EL (cell line): ENCODE results near the gene ERBB4.
"Not testable (repeated sequence)": the region's sequence is repeated elsewhere in the genome, so short reads cannot be mapped to it uniquely, and the experiment has no call there.

ENCODE experiments used
- DNase-seq: peaks from one replicate; pipeline ENCODE4 v3.0.0-alpha.2; 2016

Gene ERBB4

DNA sequence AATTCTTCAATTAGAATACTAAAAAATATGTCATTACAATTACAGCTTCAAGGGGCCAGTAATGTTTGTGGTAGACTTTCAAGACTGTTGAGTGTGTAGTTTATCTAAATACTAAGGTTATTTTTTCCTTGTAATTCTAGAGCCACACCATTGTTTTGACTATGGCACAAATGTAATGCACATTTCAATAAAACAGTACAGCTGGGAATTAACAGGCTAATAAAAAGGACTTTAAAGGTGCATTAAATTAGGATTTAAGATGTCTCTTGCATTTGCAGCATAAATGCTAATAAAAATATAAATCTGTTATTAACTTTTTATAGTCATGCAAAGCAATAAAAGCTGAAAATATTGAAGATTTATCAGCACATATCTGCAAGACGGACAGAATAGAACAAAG is 344.8 kb downstream of the ERBB4 start:
- no peak for DNase-seq

- DNase-seq = no peak
Measured at GRCh38 chr2:212193056-212193455, 345.5 kb downstream of the ERBB4 start.

DNA sequence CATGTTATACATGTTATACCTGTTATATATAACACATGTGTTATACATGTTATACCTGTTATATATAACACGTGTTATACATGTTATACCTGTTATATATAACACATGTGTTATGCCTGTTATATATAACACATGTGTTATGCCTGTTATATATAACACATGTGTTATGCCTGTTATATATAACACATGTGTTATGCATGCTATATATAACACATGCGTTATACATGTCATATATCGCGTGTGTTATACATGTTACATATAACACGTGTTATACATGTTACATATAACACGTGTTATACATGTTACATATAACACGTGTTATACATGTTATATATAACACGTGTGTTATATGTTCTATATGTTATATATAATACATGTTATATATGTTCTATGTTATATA is 347.2 kb downstream of the ERBB4 start:
- DNase-seq = not testable (repeated sequence)

DNA sequence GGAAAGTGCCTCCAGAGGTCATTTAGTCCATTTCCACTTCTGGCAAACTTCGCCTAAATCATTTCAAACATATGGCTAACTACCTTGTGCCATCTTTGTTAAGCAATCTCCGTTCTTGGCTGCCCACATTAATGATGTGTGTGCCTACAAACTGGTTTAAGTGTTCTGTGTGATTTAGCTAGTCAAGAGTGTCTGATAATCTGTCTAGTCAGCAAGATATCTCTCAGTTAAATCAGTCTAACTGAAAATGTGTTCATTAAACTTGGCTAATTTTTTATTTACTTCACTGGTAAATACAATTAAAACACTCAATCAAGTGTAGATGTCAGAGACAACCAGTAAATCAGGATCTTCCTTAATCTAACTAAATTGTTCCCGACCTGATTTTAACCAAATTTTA is 352.4 kb downstream of the ERBB4 start:
- DNase-seq = no peak

- DNase-seq = no peak
Measured at GRCh38 chr2:212181646-212182045, 357.0 kb downstream of the ERBB4 start.

GRCh38 chr2:212180408-212181083 is 358.1 kb downstream of the ERBB4 start:
- DNase-seq = no peak

DNA sequence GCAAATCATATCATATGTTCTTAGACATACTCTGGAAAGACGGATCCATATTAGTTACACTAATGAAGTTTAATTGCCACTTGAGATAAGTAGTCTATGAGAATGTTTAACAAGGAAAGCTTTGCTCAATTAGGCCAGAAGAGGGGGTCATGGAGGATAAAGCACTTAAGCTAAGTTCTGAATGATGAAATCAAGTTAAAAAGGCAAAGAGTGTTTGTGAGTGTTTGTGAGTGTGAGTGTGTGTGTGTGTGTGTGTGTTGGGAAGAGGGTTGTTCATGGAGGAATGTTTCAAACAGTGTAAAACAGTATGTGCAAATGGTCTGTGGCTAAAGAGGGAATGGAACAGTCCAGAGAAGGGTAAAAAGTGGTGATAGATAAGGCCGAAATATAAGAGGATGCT is 360.9 kb downstream of the ERBB4 start:
- DNase-seq = peak; percentile 6

DNA sequence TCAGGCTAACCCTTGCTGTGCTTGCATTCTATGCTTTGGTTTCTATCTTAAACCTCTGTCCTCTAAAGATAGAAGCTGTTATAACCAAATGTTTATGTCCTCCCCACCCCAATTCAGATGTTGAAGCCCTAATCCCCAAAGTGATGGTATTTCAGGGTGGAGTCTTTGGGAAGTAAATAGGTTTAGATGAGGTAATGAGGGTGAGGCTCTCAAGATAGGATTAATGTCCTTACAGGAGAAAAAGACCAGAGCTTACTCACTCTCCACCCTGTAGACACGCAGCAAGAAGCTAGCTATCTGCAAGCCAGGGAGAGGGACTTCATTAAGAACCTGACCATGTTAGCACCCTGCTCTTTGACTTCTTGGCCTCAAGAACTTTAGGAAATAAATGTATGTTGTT is 362.5 kb downstream of the ERBB4 start:
- no peak for DNase-seq

- no peak for DNase-seq
Measured at GRCh38 chr2:212173756-212174510, 364.7 kb downstream of the ERBB4 start.

- DNase-seq = no peak
Measured at GRCh38 chr2:212173331-212173730, 365.3 kb downstream of the ERBB4 start.

- no peak for DNase-seq
Measured at GRCh38 chr2:212170382-212170781, 368.2 kb downstream of the ERBB4 start.

DNA sequence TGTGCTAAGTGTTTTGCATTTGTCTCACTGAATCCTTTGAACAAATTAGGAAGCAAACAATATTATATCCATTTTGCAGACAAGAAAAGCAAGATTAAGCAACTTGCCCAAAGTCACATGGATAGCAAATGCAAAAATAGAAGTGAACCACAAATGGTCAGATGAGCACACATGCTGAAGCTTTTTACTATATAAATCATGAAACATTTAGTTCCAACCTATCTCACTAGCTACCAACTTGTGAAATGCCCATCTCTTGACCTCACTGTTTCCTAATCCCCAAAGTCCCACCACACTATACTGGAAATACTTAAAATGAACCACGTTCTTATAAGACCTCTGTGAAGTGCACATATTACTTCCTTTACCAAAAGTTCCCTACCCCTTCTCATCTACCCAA is 380.5 kb downstream of the ERBB4 start:
- DNase-seq = no peak

DNA sequence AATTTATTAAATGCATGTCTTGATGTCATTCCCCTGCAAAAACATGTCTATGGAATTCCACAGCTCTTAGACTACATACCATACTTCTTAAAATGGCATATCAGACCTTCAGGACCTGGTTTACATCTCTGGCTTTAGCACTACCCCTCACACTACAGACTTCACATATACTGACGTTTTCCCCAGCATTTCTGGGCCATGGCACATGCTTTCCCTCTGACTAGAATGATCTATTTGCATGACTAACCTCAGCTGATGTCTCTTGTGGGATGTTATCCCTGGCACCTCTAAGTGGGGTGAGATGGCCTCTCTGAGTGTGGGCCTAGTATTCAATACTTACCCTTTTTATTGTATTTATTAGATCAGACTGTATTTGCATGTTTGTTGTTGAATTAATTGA is 381.6 kb downstream of the ERBB4 start:
- DNase-seq = peak; percentile 28

GRCh38 chr2:212156088-212156487 is 382.5 kb downstream of the ERBB4 start:
- no peak for DNase-seq

GRCh38 chr2:212154477-212154878 is 384.1 kb downstream of the ERBB4 start:
- no peak for DNase-seq

DNA sequence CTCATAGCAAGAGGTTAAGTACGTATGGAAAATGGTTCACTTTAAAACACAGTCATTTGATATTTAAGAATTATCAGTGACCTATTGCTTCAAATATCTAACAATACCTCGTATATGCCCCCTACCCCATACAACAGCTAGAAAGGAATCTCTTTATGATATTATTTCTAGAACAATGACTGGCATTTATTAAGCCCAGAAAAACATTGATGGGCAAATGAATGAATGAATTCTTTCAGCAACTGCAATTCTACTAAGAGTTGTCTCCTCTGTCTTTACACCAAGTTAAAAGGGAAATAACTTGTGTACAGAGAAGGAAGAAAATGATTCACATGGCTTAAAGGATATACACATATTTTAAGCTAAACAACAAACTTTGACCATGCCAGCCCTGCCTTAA is 384.7 kb downstream of the ERBB4 start:
- no peak for DNase-seq

- peak; percentile 17 for DNase-seq
Measured at GRCh38 chr2:212147921-212148513, 390.6 kb downstream of the ERBB4 start.

- no peak for DNase-seq
Measured at GRCh38 chr2:212146416-212146815, 392.2 kb downstream of the ERBB4 start.

DNA sequence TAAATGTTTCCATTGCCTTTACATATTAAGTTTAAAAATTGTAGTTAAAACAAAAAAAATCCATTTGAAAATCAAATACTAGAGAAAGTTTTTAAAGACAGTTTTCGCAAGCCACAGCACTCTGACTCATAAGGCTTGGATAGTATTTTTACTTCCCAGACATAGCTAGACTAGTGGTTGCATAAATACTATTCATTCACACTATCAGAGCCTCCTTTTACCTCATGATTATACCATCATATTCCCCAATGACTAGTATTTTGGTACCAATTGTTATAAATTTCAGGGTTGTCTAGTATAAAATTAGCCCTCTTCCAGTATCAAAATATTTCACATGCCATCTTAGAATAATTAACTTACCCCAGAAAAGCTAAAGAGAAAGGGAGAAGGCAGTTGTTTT is 393.5 kb downstream of the ERBB4 start:
- DNase-seq = peak; percentile 7

GRCh38 chr2:212142631-212143030 is 396.0 kb downstream of the ERBB4 start:
- DNase-seq = no peak

DNA sequence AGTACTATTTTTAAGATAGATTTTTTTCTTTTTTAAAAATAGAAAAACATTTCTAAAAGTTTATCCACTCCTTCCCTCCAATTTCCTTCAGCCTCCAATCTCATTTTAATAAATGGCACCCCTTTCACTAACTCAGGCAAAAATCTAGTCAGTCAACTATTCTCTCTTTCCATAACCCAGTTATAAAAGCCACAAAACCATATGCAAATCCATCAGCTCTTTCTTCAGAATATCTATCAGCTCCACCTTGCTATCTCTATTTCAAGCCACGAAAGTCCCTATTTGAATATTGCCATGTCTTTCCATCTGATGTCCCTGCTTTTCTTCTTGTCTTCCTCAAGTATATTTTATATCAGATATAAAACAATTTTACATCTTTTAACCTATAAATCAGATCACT is 397.1 kb downstream of the ERBB4 start:
- DNase-seq = no peak

- no peak for DNase-seq
Measured at GRCh38 chr2:212136216-212136795, 402.3 kb downstream of the ERBB4 start.

- DNase-seq = peak; percentile 13
Measured at GRCh38 chr2:212135739-212136138, 402.9 kb downstream of the ERBB4 start.

- DNase-seq = no peak
Measured at GRCh38 chr2:212133337-212133736, 405.3 kb downstream of the ERBB4 start.
